Nephron (organoid): ENCODE measurements around the gene RAPSN.

Experiments
- H3K27ac Mint-ChIP-seq, 3 experiments: 2 replicates each; pipeline ENCODE4 v1.8.0; 2020; ENCODE audit warnings: mixed read lengths in 3 of 3, mild to moderate bottlenecking in 2 of 3, moderate library complexity in 1 of 3
- H3K27me3 Mint-ChIP-seq: 2 replicates; pipeline ENCODE4 v1.8.0; 2021; ENCODE audit warnings: low read depth, mild to moderate bottlenecking, moderate library complexity, mixed read lengths
- H3K36me3 Mint-ChIP-seq: 2 replicates; pipeline ENCODE4 v1.8.0; 2020; ENCODE audit warnings: low read depth, mixed read lengths
- H3K4me1 Mint-ChIP-seq: 2 replicates; pipeline ENCODE4 v1.8.0; 2020; ENCODE audit warnings: mixed read lengths
- H3K4me3 Mint-ChIP-seq, 3 experiments: 2 replicates each; pipeline ENCODE4 v1.8.0; 2020; ENCODE audit warnings: mild to moderate bottlenecking in 3 of 3, mixed read lengths in 3 of 3, moderate library complexity in 2 of 3
- H3K9me3 Mint-ChIP-seq: 2 replicates; pipeline ENCODE4 v1.8.0; 2020; ENCODE audit warnings: mixed read lengths
- TF ChIP-seq, protein P1 (sequence below), 3 experiments: fragments of 200-600 bp; sonication (generic); IDR thresholded peaks; one replicate each; pipeline ENCODE4 v1.5.0; 2021; ENCODE audit warnings: antibody characterized with exemption in 3 of 3; ENCODE audit not compliant: unreplicated experiment in 3 of 3

The RAPSN gene

DNA sequence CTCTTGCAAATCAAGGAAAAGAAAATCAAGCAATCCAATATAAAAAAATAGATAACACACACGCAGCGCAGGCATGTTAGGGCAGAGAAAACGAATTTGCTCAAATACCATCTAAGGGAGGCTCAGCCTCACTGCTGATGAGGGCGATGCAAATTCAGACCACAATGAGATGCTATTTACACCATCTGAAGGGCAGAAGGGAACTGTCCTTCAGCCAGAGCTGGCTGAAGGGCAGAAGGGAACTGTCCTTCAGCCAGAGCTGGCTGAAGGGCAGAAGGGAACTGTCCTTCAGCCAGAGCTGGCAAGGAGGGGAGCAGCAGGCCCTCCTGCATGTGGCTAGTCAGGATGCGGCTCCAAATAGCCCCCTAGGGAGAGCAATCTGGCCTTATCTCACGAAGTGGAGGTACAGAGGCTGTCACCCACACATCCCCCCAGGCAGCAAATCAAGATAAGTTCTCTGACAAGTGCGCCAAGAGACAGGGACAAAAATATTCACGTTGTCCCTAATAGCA lies 48.1 kb downstream of the RAPSN start:
- peaks cover 18% of the 10 kb centered on the region for H3K4me1 Mint-ChIP-seq
- TF ChIP-seq, protein P1, sequence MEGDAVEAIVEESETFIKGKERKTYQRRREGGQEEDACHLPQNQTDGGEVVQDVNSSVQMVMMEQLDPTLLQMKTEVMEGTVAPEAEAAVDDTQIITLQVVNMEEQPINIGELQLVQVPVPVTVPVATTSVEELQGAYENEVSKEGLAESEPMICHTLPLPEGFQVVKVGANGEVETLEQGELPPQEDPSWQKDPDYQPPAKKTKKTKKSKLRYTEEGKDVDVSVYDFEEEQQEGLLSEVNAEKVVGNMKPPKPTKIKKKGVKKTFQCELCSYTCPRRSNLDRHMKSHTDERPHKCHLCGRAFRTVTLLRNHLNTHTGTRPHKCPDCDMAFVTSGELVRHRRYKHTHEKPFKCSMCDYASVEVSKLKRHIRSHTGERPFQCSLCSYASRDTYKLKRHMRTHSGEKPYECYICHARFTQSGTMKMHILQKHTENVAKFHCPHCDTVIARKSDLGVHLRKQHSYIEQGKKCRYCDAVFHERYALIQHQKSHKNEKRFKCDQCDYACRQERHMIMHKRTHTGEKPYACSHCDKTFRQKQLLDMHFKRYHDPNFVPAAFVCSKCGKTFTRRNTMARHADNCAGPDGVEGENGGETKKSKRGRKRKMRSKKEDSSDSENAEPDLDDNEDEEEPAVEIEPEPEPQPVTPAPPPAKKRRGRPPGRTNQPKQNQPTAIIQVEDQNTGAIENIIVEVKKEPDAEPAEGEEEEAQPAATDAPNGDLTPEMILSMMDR (IDR thresholded peaks at IDR 0.05; ENCODE audit: unreplicated experiment in 3 of 3), result no peak

GRCh38 chr11:47399860-47400767 lies 48.8 kb downstream of the RAPSN start:
- peak overlapping the region; percentile 93 to 97 (median 97) for H3K27ac Mint-ChIP-seq
- peaks cover 18% of the 10 kb centered on the region for H3K4me1 Mint-ChIP-seq
- no peaks in the 10 kb centered on the region for H3K9me3 Mint-ChIP-seq
- peaks cover 3% of the 10 kb centered on the region for H3K27me3 Mint-ChIP-seq
- H3K36me3 Mint-ChIP-seq, result no peaks in the 10 kb centered on the region
- H3K4me3 Mint-ChIP-seq, result peak overlapping the region; percentile 74 to 80 (median 78)
- TF ChIP-seq, protein P1 (IDR thresholded peaks at IDR 0.05; ENCODE audit: unreplicated experiment in 3 of 3), result no peak

More for the DNA sequence above, 48.1 kb downstream of the RAPSN start:
- no peaks in the 10 kb centered on the region for H3K9me3 Mint-ChIP-seq
- H3K27ac Mint-ChIP-seq, result peak overlapping the region; percentile 93 to 97 (median 97)
- H3K27me3 Mint-ChIP-seq, result peaks cover 3% of the 10 kb centered on the region
- H3K4me3 Mint-ChIP-seq, result peak overlapping the region; percentile 72 to 80 (median 78)
- no peaks in the 10 kb centered on the region for H3K36me3 Mint-ChIP-seq

- H3K36me3 Mint-ChIP-seq, result no peaks in the 10 kb centered on the region
- H3K4me3 Mint-ChIP-seq, result peak overlapping the region; percentile 55 to 66 (median 58)
- TF ChIP-seq, protein P1 (IDR thresholded peaks at IDR 0.05; ENCODE audit: unreplicated experiment in 3 of 3), result no peak
- H3K27ac Mint-ChIP-seq, result peak overlapping the region; percentile 57 to 88 (median 83)
- no peaks in the 10 kb centered on the region for H3K9me3 Mint-ChIP-seq
- H3K27me3 Mint-ChIP-seq, result peaks cover 3% of the 10 kb centered on the region
- peaks cover 20% of the 10 kb centered on the region for H3K4me1 Mint-ChIP-seq
These were observed 50.4 kb downstream of the RAPSN start for GRCh38 chr11:47398551-47398950.

- no peaks in the 10 kb centered on the region for H3K36me3 Mint-ChIP-seq
- TF ChIP-seq, protein P1 (IDR thresholded peaks at IDR 0.05; ENCODE audit: unreplicated experiment in 3 of 3), result no peak
- H3K4me1 Mint-ChIP-seq, result peaks cover 24% of the 10 kb centered on the region
- H3K27me3 Mint-ChIP-seq, result peaks cover 3% of the 10 kb centered on the region
- no peaks in the 10 kb centered on the region for H3K9me3 Mint-ChIP-seq
- peak overlapping the region; percentile 6 to 55 (median 45) for H3K4me3 Mint-ChIP-seq
- H3K27ac Mint-ChIP-seq, result peak overlapping the region; percentile 57 to 88 (median 83)
These were observed 50.9 kb downstream of the RAPSN start for GRCh38 chr11:47398011-47398410.

GRCh38 chr11:47396049-47396320 lies 53.0 kb downstream of the RAPSN start:
- no peaks in the 10 kb centered on the region for H3K36me3 Mint-ChIP-seq
- H3K4me3 Mint-ChIP-seq, result no peak overlapping the region
- H3K27ac Mint-ChIP-seq, result no peak overlapping the region
- TF ChIP-seq, protein P1 (IDR thresholded peaks at IDR 0.05; ENCODE audit: unreplicated experiment in 3 of 3), result no peak
- H3K9me3 Mint-ChIP-seq, result no peaks in the 10 kb centered on the region
- H3K4me1 Mint-ChIP-seq, result peaks cover 22% of the 10 kb centered on the region
- peaks cover 2% of the 10 kb centered on the region for H3K27me3 Mint-ChIP-seq
